Lung (tissue), 12 donors: ENCODE measurements around the gene RPS6KA2. TPM values are rescaled to one million over a fixed set of nuclear protein-coding genes. Genes with fewer than 3 reads are reported as not detected.

Experiments used
- ATAC-seq: fragments of 200-7000 bp; cut with Tn5 transposase; one replicate; pipeline ENCODE4 v1.9.1; 2020; ENCODE audit warnings: moderate number of reproducible peaks; ENCODE audit not compliant: insufficient read depth, low FRiP score
- DNase-seq, 3 donors: peaks; one replicate each; pipeline ENCODE4 v3.0.0-alpha.2; 2013 to 2017
- H3K27ac ChIP-seq, 2 donors: one replicate each; pipeline ENCODE4 v1.5.1; 2013; ENCODE audit warnings: mild to moderate bottlenecking in 2 of 2, moderate library complexity in 2 of 2, control low read depth in 1 of 2, inconsistent platforms in 1 of 2, low read depth in 1 of 2, low read length in 1 of 2
- H3K27me3 ChIP-seq, 3 donors: one replicate each; pipeline ENCODE4 v1.5.1; 2013; ENCODE audit warnings: low read length in 2 of 3; ENCODE audit not compliant: control insufficient read depth in 3 of 3, insufficient read depth in 3 of 3
- H3K36me3 ChIP-seq, 4 donors: one replicate each; pipeline ENCODE4 v1.5.1; 2013; ENCODE audit warnings: low read length in 4 of 4, mild to moderate bottlenecking in 1 of 4, moderate library complexity in 1 of 4; ENCODE audit not compliant: control insufficient read depth in 4 of 4, insufficient read depth in 4 of 4
- H3K4me1 ChIP-seq, 5 donors: one replicate each; pipeline ENCODE4 v1.5.1; 2013; ENCODE audit warnings: low read length in 5 of 5, mild to moderate bottlenecking in 2 of 5, moderate library complexity in 1 of 5; ENCODE audit not compliant: control insufficient read depth in 5 of 5, insufficient read depth in 5 of 5
- H3K4me3 ChIP-seq: one replicate; pipeline ENCODE4 v1.5.1; 2013; ENCODE audit warnings: mild to moderate bottlenecking, control low read depth, moderate library complexity
- H3K9ac ChIP-seq, 2 donors: one replicate each; pipeline ENCODE4 v1.5.1; 2013; ENCODE audit warnings: low read length in 2 of 2, control low read depth in 1 of 2; ENCODE audit not compliant: insufficient read depth in 1 of 2
- H3K9me3 ChIP-seq, 4 donors: one replicate each; pipeline ENCODE4 v1.5.1; 2013; ENCODE audit warnings: low read length in 3 of 4, mild to moderate bottlenecking in 1 of 4, moderate library complexity in 1 of 4; ENCODE audit not compliant: control insufficient read depth in 4 of 4, insufficient read depth in 3 of 4
- WGBS, 2 donors: extraction: QIAGEN DNeasy Blood & Tissue Kit; methylation state at CpG; one replicate each; pipeline ENCODE4 v1.1.7; 2013; 5-methylcytosine and 5-hydroxymethylcytosine counted together
- polyA plus RNA-seq, 2 donors: library from polyadenylated mRNA; stranded (reverse); fragments of 200-250 nt; gene quantifications; one replicate each; pipeline ENCODE4 v1.2.1, GENCODE V29; 2013
- total RNA-seq, 2 donors: library from RNA; depleted of rRNA in 1 of 2; stranded (reverse); fragments of >200 nt in 1 of 2; gene quantifications; one replicate each; pipeline ENCODE4 v1.2.1, GENCODE V29; 2014 to 2021
- TF ChIP-seq, protein P1 (sequence below): IDR thresholded peaks from 2 replicates; pipeline ENCODE4 v1.5.1; 2012; ENCODE audit warnings: mild to moderate bottlenecking; ENCODE audit errors: control extremely low read depth, extremely low read depth
- donor health status: control.
- donor health status: control.
- donor health status: Bipolar disorder and iron deficiency.
- donor health status: healthy.
- donor health status: DM: yes; HTN: yes; CAD: no.

RPS6KA2 gene
- total and polyA plus RNA-seq, 4 donors, result 61.9 to 185 (median 105) TPM

DNA sequence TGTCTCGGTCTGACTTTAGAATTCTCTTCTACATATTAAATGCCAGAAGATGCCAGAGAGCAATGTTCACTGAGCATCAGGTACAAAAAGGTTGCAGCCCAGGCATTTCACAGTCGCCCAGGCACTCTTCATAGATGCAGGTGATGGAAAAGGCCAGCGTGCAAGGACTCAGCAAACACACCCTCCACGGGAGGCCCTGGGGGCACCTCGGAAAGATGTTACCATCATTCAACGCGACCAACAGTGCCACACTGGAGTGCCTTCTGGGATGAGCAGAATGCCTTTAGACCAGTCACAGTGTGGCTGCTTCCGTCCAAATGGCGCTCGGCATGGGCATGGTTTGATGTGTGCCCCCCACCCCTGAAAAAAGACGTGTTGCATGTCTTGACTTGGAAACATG, 36.0 kb downstream of the RPS6KA2 start:
- Histone ChIP-seq H3K27me3 (no peaks in the 10 kb centered on the region), H3K9ac (no peak overlapping the region), H3K36me3 (no peaks in the 10 kb centered on the region), H3K4me3 (no peak overlapping the region), H3K27ac (no peak overlapping the region), H3K4me1 (peaks cover 0 to 23% (median 0%) of the 10 kb centered on the region in 5 donors), H3K9me3 (no peaks in the 10 kb centered on the region)
- WGBS, 2 donors, result 95 to 97% methylated on average over 11 of the region's 11 CpGs
- ATAC-seq (no peak), DNase-seq (no peak)
- TF ChIP-seq, protein P1, sequence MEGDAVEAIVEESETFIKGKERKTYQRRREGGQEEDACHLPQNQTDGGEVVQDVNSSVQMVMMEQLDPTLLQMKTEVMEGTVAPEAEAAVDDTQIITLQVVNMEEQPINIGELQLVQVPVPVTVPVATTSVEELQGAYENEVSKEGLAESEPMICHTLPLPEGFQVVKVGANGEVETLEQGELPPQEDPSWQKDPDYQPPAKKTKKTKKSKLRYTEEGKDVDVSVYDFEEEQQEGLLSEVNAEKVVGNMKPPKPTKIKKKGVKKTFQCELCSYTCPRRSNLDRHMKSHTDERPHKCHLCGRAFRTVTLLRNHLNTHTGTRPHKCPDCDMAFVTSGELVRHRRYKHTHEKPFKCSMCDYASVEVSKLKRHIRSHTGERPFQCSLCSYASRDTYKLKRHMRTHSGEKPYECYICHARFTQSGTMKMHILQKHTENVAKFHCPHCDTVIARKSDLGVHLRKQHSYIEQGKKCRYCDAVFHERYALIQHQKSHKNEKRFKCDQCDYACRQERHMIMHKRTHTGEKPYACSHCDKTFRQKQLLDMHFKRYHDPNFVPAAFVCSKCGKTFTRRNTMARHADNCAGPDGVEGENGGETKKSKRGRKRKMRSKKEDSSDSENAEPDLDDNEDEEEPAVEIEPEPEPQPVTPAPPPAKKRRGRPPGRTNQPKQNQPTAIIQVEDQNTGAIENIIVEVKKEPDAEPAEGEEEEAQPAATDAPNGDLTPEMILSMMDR, result no peak

DNA sequence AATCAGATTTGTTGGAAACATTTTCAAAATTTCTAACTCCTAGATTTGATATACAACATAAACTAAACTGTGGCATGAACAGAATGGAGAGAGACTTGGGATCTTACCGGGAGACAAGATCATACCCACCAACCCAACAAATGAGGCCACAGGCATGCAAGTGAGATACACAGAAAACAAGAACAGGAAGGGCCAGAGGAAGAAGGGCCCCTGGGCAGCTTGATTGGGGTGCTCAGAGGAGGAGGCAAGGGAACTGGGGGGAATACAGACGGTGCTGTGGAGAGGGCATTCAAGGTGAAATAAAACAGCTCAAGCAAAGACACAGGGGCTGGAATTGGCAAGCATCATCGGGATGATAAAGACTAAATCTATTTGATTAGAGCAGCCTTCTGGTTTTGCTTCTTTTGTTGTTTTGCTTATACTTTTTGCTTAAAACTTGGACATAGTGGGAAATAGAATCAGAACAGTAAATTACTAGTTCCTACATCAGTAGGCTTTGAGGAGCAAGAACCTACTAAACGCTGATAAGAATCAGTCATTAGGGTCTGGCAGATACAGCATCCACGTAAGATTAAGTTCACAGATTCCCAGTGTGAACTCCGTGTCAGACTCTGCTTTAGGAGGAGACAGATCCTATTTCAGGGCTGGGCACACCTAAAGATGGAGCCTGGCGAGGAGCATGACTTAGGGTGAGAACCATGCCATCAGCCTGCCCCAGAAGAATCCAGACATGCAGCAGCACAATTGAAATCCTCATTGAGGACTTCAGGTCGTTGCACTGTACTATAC, 37.1 kb downstream of the RPS6KA2 start:
- no peaks in the 10 kb centered on the region for H3K36me3 ChIP-seq
- no peaks in the 10 kb centered on the region for H3K27me3 ChIP-seq
- WGBS, 2 donors, result 67 to 69% methylated on average over 8 of the region's 8 CpGs
- ATAC-seq (no peak), DNase-seq (no peak)
- H3K27ac ChIP-seq, result no peak overlapping the region
- no peak overlapping the region for H3K9ac ChIP-seq
- TF ChIP-seq, protein P1, result no peak
- peaks cover 0 to 21% (median 0%) of the 10 kb centered on the region in 5 donors for H3K4me1 ChIP-seq
- no peak overlapping the region for H3K4me3 ChIP-seq
- H3K9me3 ChIP-seq, result no peaks in the 10 kb centered on the region

DNA sequence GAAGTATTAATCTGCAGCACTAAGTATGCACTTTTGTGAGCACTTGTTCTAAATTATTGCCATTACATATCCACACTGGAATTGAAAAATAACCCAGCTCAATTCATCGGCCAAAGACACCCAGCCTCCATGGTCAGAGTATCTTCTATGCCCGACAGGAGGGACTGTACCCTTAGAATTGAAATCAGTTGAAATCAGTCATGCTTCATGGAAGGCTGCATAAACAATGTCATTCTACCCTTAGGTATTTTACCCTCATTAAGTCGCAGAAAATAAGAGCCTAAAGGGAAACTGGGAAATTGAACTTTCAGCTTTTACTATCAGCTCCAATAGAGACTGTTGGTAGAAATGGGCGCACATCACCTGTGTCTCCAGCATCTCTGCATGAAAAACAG, 37.7 kb downstream of the RPS6KA2 start:
- WGBS, 2 donors, result 70 to 73% methylated on average over 4 of the region's 4 CpGs
- TF ChIP-seq, protein P1, result no peak
- H3K36me3 ChIP-seq, result no peaks in the 10 kb centered on the region
- H3K9me3 ChIP-seq, result no peaks in the 10 kb centered on the region
- ATAC-seq (no peak), DNase-seq (no peak)
- H3K4me3 ChIP-seq, result no peak overlapping the region
- no peaks in the 10 kb centered on the region for H3K27me3 ChIP-seq
- no peak overlapping the region for H3K9ac ChIP-seq
- no peak overlapping the region for H3K27ac ChIP-seq
- peaks cover 0 to 21% (median 0%) of the 10 kb centered on the region in 5 donors for H3K4me1 ChIP-seq
